Activated T-helper 2 cell treated with anti-CD3 and anti-CD28 coated beads, Interferon-gamma antibody, Interleukin-2, Interleukin-4, amounts not matched to agents 10 μg/mL and 5 μg/mL and 100 μg/mL, durations not matched to agents 14 hours and 24 hours and 36 hours (primary cell): Measurements from ENCODE around the gene LYL1. TPM values are rescaled to one million over a fixed set of nuclear protein-coding genes. Genes with fewer than 3 reads are reported as not detected.

Experiments
- DNase-seq: peaks from one replicate; pipeline ENCODE4 v3.0.0; 2021; ENCODE audit warnings: low spot score
- H3K27ac Mint-ChIP-seq: one replicate; pipeline ENCODE4 v1.8.0; 2021; ENCODE audit warnings: mixed read lengths
- H3K27me3 Mint-ChIP-seq: one replicate; pipeline ENCODE4 v1.8.0; 2021; ENCODE audit warnings: low read depth, mixed read lengths
- H3K36me3 Mint-ChIP-seq: one replicate; pipeline ENCODE4 v1.8.0; 2021; ENCODE audit warnings: low read depth, mixed read lengths
- H3K4me1 Mint-ChIP-seq: one replicate; pipeline ENCODE4 v1.8.0; 2021; ENCODE audit warnings: low read depth, mixed read lengths
- H3K4me3 Mint-ChIP-seq: one replicate; pipeline ENCODE4 v1.8.0; 2021; ENCODE audit warnings: low read depth, mild to moderate bottlenecking, moderate library complexity, mixed read lengths
- H3K9me3 Mint-ChIP-seq: one replicate; pipeline ENCODE4 v1.8.0; 2021; ENCODE audit warnings: mixed read lengths
- intact Hi-C: fragments of 100-400 bp; cut with micrococcal nuclease; formaldehyde crosslinking; loops from one replicate; pipeline ENCODE4 v1.15.1; 2023
- total RNA-seq: library from RNA; stranded (reverse); gene quantifications from 2 replicates; pipeline ENCODE4 v1.2.3, GENCODE V29; 2022

Gene LYL1
- total RNA-seq, 1 donor from 2014 or later: 5.6 TPM

- Mint-ChIP-seq H3K4me1 (peaks cover 16% of the 10 kb centered on the region), H3K9me3 (no peaks in the 10 kb centered on the region), H3K27me3 (peaks cover 16% of the 10 kb centered on the region), H3K4me3 (no peak overlapping the region), H3K27ac (no peak overlapping the region), H3K36me3 (peaks cover 3% of the 10 kb centered on the region)
- intact Hi-C loops: no loop called here
- no peak for DNase-seq
These were observed 11.1 kb downstream of the LYL1 start for GRCh38 chr19:13091400-13092157.

DNA sequence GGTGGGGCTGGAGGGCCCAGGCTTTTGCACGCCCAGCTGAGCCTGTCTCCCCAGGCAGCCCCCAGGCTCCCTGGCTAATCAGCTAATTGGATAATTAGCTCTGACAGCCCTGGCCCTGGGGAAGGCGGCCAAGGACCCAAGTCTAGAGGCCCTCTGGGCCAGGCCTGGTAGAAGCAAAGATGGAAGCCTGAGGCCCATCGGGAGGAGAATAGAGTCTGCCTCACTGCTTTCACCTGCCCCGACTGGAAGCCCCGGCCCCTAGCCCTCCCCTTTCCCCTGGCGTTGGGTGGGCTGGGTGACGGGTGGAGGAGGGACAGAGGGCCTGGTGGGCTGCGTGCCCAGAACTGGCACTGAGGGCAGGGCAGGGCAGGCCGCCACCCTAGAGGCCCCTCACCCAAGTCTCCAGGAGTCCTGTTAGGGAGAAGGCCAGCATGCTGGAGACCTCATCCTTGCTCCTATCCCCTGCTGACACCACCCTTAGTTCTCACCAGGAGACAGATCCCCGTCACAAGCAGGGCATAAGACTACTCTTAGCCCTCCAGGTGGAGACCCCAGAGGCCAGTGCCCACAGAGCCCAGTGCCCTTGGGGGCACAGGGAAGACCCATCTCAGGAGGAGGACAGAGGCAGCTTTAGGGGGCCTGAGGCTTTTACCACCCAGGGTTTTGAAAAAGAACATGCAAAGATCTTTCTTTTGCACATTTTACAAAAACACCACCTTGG lies 12.0 kb downstream of the LYL1 start:
- H3K4me3 Mint-ChIP-seq: no peak overlapping the region
- H3K27me3 Mint-ChIP-seq: peaks cover 9% of the 10 kb centered on the region
- intact Hi-C loops: no loop called here
- H3K4me1 Mint-ChIP-seq: peaks cover 10% of the 10 kb centered on the region
- H3K36me3 Mint-ChIP-seq: no peaks in the 10 kb centered on the region
- DNase-seq: no peak
- no peak overlapping the region for H3K27ac Mint-ChIP-seq
- no peaks in the 10 kb centered on the region for H3K9me3 Mint-ChIP-seq

GRCh38 chr19:13089857-13090507 lies 12.7 kb downstream of the LYL1 start:
- intact Hi-C loops: no loop called here
- Mint-ChIP-seq H3K27ac (no peak overlapping the region), H3K4me1 (peaks cover 10% of the 10 kb centered on the region), H3K27me3 (peaks cover 10% of the 10 kb centered on the region), H3K36me3 (no peaks in the 10 kb centered on the region), H3K4me3 (no peak overlapping the region), H3K9me3 (no peaks in the 10 kb centered on the region)
- no peak for DNase-seq

DNA sequence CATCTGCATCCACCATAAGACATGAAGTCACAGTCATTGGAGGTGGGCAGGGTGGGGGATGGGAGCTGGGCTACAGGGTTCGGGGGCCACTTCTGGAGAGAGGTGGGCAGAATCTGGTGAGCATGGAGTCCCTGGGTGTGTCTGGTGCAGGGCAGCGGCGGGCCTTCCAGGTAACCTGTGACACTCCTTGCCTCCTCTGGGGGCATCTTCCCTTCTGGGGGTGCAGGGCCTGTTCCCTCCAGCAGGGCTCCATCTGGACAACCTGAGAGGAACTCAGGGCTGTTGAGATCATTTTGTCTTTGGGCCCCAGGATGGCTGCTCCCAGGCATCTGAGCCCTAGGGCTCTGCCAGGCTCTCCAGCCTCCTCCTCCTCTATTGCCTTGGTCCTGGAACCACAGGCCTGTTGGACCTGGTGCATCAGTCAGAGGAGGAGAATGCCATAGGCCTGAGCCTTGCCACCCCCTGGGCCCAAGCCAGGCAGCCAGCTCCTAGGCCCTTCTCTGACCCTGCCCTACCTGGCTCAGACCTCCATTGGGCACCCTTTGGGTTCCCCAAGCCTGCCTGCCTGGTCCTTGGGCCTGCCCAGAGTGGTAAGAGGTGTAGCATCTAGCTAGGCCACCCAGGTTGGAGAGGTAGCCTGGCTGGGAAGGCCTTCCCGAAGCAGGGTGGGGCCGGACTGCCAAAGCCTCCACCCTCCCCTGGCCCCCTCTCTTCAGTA lies 13.4 kb downstream of the LYL1 start:
- no peaks in the 10 kb centered on the region for H3K9me3 Mint-ChIP-seq
- no peaks in the 10 kb centered on the region for H3K36me3 Mint-ChIP-seq
- no peak overlapping the region for H3K27ac Mint-ChIP-seq
- DNase-seq: no peak
- intact Hi-C loops: no loop called here
- peaks cover 5% of the 10 kb centered on the region for H3K27me3 Mint-ChIP-seq
- no peak overlapping the region for H3K4me3 Mint-ChIP-seq
- H3K4me1 Mint-ChIP-seq: peaks cover 5% of the 10 kb centered on the region

- H3K4me1 Mint-ChIP-seq: no peaks in the 10 kb centered on the region
- intact Hi-C loops: no loop called here
- DNase-seq: no peak
- H3K36me3 Mint-ChIP-seq: no peaks in the 10 kb centered on the region
- no peak overlapping the region for H3K27ac Mint-ChIP-seq
- H3K27me3 Mint-ChIP-seq: peaks cover 2% of the 10 kb centered on the region
- no peak overlapping the region for H3K4me3 Mint-ChIP-seq
- no peaks in the 10 kb centered on the region for H3K9me3 Mint-ChIP-seq
These were observed 14.7 kb downstream of the LYL1 start for GRCh38 chr19:13087795-13088537.

- H3K4me3 Mint-ChIP-seq: no peak overlapping the region
- no peak for DNase-seq
- no peak overlapping the region for H3K27ac Mint-ChIP-seq
- H3K36me3 Mint-ChIP-seq: no peaks in the 10 kb centered on the region
- no peaks in the 10 kb centered on the region for H3K9me3 Mint-ChIP-seq
- no peaks in the 10 kb centered on the region for H3K4me1 Mint-ChIP-seq
- H3K27me3 Mint-ChIP-seq: peaks cover 2% of the 10 kb centered on the region
- intact Hi-C loops: no loop called here
These were observed 15.4 kb downstream of the LYL1 start for GRCh38 chr19:13087295-13087694.

DNA sequence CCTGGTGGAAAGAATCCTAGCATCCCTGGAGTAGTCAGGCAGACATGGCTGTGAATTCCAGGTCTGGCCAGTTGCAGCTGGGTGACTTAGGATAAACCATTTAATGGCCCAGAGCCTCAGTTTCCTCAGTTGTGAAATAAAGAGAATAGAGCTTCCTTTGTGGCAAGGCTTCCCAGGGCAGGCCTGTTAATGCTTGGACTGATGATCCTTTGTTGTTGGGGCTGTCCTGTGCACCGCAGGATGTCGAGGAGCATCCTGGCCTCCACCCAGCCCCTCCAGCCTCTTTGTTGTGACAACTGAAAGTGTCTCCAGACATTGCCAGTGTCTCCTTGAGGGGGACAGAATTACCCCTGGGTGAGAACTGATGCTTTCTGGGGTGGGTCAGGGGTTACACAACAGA lies 16.3 kb downstream of the LYL1 start:
- Mint-ChIP-seq H3K27me3 (peaks cover 2% of the 10 kb centered on the region), H3K4me3 (no peak overlapping the region), H3K36me3 (no peaks in the 10 kb centered on the region), H3K27ac (no peak overlapping the region), H3K4me1 (no peaks in the 10 kb centered on the region), H3K9me3 (no peaks in the 10 kb centered on the region)
- DNase-seq: no peak
- intact Hi-C loops: no loop called here

GRCh38 chr19:13085666-13086065 lies 17.0 kb downstream of the LYL1 start:
- no peak for DNase-seq
- intact Hi-C loops: no loop called here
- H3K4me3 Mint-ChIP-seq: no peak overlapping the region
- H3K27me3 Mint-ChIP-seq: peaks cover 2% of the 10 kb centered on the region
- H3K9me3 Mint-ChIP-seq: no peaks in the 10 kb centered on the region
- no peaks in the 10 kb centered on the region for H3K4me1 Mint-ChIP-seq
- no peaks in the 10 kb centered on the region for H3K36me3 Mint-ChIP-seq
- H3K27ac Mint-ChIP-seq: no peak overlapping the region

- no peaks in the 10 kb centered on the region for H3K9me3 Mint-ChIP-seq
- H3K36me3 Mint-ChIP-seq: no peaks in the 10 kb centered on the region
These were observed 19.0 kb downstream of the LYL1 start for GRCh38 chr19:13083627-13084026.

DNA sequence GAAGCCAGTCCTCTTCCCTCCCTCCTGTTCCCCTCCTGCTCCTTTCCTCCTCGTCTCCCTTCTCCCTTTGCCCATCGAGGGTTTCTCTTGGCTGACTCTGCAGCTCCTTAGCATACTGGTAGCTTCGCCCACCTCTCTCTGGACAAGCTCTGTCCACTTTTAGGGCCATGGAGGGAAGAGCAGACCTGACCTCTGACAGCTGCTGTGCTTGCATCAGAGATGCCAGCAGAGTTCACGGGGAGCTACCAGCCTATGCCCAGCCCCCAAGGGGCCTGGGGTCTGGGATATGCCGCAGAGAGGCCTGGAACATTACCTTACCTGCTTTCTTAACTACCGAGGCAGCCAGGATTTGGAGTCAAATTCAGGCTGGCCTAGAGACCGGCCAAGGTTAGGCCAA lies 19.7 kb downstream of the LYL1 start:
- H3K4me1 Mint-ChIP-seq: no peaks in the 10 kb centered on the region
- DNase-seq: no peak
- no peaks in the 10 kb centered on the region for H3K36me3 Mint-ChIP-seq
- H3K9me3 Mint-ChIP-seq: no peaks in the 10 kb centered on the region
- no peak overlapping the region for H3K4me3 Mint-ChIP-seq
- H3K27ac Mint-ChIP-seq: no peak overlapping the region
- intact Hi-C loops: no loop called here
- peaks cover 2% of the 10 kb centered on the region for H3K27me3 Mint-ChIP-seq

More at GRCh38 chr19:13083627-13084026, 19.0 kb downstream of the LYL1 start:
- Mint-ChIP-seq H3K4me3 (no peak overlapping the region), H3K4me1 (no peaks in the 10 kb centered on the region), H3K27ac (no peak overlapping the region), H3K27me3 (peaks cover 2% of the 10 kb centered on the region)
- intact Hi-C loops: no loop called here
- no peak for DNase-seq

- intact Hi-C loops: no loop called here
- H3K4me3 Mint-ChIP-seq: no peak overlapping the region
- no peaks in the 10 kb centered on the region for H3K9me3 Mint-ChIP-seq
- no peaks in the 10 kb centered on the region for H3K36me3 Mint-ChIP-seq
- H3K27me3 Mint-ChIP-seq: peaks cover 2% of the 10 kb centered on the region
- DNase-seq: no peak
- no peaks in the 10 kb centered on the region for H3K4me1 Mint-ChIP-seq
- no peak overlapping the region for H3K27ac Mint-ChIP-seq
These were observed 20.3 kb downstream of the LYL1 start for GRCh38 chr19:13082192-13083007.
